Neural progenitor cell (in vitro differentiated cells): Measurements from ENCODE around the gene ENTPD7. TPM values are rescaled to one million over a fixed set of nuclear protein-coding genes. Genes with fewer than 3 reads are reported as not detected.

Source experiments
- DNase-seq: peaks from one replicate; pipeline ENCODE4 v3.0.0-alpha.2; 2016; ENCODE audit warnings: low spot score
- H2AFZ ChIP-seq: fragments of 200-600 bp; sonication (generic); replicated peaks from 2 replicates; pipeline ENCODE4 v1.6.1; 2016; ENCODE audit warnings: antibody characterized with exemption
- H3F3A ChIP-seq: fragments of 200-600 bp; sonication (generic); 2 replicates; pipeline ENCODE4 v1.6.1; 2016; ENCODE audit warnings: antibody characterized with exemption, low read depth
- H3K27ac ChIP-seq: fragments of 200-600 bp; sonication (generic); 2 replicates; pipeline ENCODE4 v1.5.1; 2016; ENCODE audit warnings: mild to moderate bottlenecking
- H3K27me3 ChIP-seq: fragments of 200-600 bp; sonication (generic); 2 replicates; pipeline ENCODE4 v1.6.1; 2016; ENCODE audit warnings: mild to moderate bottlenecking, moderate library complexity
- H3K36me3 ChIP-seq: fragments of 200-600 bp; sonication (generic); 2 replicates; pipeline ENCODE4 v1.5.1; 2016
- H3K4me1 ChIP-seq: fragments of 200-600 bp; sonication (generic); 2 replicates; pipeline ENCODE4 v1.6.1; 2016; ENCODE audit warnings: mixed run types
- H3K4me2 ChIP-seq: fragments of 200-600 bp; sonication (generic); 2 replicates; pipeline ENCODE4 v1.6.1; 2016
- H3K4me3 ChIP-seq: fragments of 200-600 bp; sonication (generic); 2 replicates; pipeline ENCODE4 v1.5.1; 2016
- H3K79me2 ChIP-seq: fragments of 200-600 bp; sonication (generic); 2 replicates; pipeline ENCODE4 v1.6.1; 2016; ENCODE audit warnings: low read depth
- H3K9ac ChIP-seq: fragments of 200-600 bp; sonication (generic); 2 replicates; pipeline ENCODE4 v1.6.1; 2016
- H3K9me3 ChIP-seq: fragments of 200-600 bp; sonication (generic); 2 replicates; pipeline ENCODE4 v1.5.1; 2016; ENCODE audit warnings: low read depth
- H4K20me1 ChIP-seq: fragments of 200-600 bp; sonication (generic); 2 replicates; pipeline ENCODE4 v1.6.1; 2016; ENCODE audit warnings: low read depth
- H3K27ac Mint-ChIP-seq: 3 replicates; pipeline ENCODE4 v1.8.0; 2021; ENCODE audit warnings: mixed read lengths
- H3K27me3 Mint-ChIP-seq: 2 replicates; pipeline ENCODE4 v1.8.0; 2022; ENCODE audit warnings: low read depth, mild to moderate bottlenecking, inconsistent platforms, moderate library complexity, mixed read lengths; ENCODE audit not compliant: insufficient read depth
- H3K36me3 Mint-ChIP-seq: 3 replicates; pipeline ENCODE4 v1.8.0; 2021; ENCODE audit warnings: mixed read lengths
- H3K4me1 Mint-ChIP-seq: 3 replicates; pipeline ENCODE4 v1.8.0; 2021; ENCODE audit warnings: mixed read lengths
- H3K4me3 Mint-ChIP-seq: 3 replicates; pipeline ENCODE4 v1.8.0; 2021; ENCODE audit warnings: mild to moderate bottlenecking, moderate library complexity, mixed read lengths
- H3K9me3 Mint-ChIP-seq: 3 replicates; pipeline ENCODE4 v1.8.0; 2020; ENCODE audit warnings: mixed read lengths
- CTCF ChIP-seq: fragments of 200-600 bp; sonication (generic); IDR thresholded peaks from 2 replicates; pipeline ENCODE4 v1.5.1; 2017; ENCODE audit warnings: antibody characterized with exemption, mild to moderate bottlenecking
- EZH2 ChIP-seq: fragments of 200-600 bp; sonication (generic); IDR thresholded peaks from 2 replicates; pipeline ENCODE4 v1.6.1; 2017; ENCODE audit warnings: antibody characterized with exemption, mild to moderate bottlenecking, moderate library complexity
- EZH2phosphoT487 ChIP-seq: fragments of 200-600 bp; sonication (generic); IDR thresholded peaks from 2 replicates; pipeline ENCODE4 v1.6.1; 2017; ENCODE audit warnings: antibody characterized with exemption
- total RNA-seq: library from RNA; depleted of rRNA; stranded (reverse); fragments of >200 nt; gene quantifications from 2 replicates; pipeline ENCODE4 v1.2.3, GENCODE V29; 2015; ENCODE audit warnings: low replicate concordance

The ENTPD7 gene
- total RNA-seq, 1 donor from 2014 or later, result 7.2 TPM

GRCh38 chr10:99629625-99629978, 29.7 kb upstream of the ENTPD7 start:
- peaks cover 7% of the 10 kb centered on the region for H3K27me3 Mint-ChIP-seq
- TF ChIP-seq CTCF (no peak), EZH2 (no peak), EZH2phosphoT487 (no peak)
- no peaks in the 10 kb centered on the region for H3K4me1 Mint-ChIP-seq

GRCh38 chr10:99630433-99630832, 28.9 kb upstream of the ENTPD7 start:
- H3K27me3 ChIP-seq, result no peaks in the 10 kb centered on the region
- TF ChIP-seq EZH2phosphoT487 (no peak), CTCF (no peak), EZH2 (no peak)
- no peak overlapping the region for H3K27ac Mint-ChIP-seq

More at GRCh38 chr10:99629625-99629978, 29.7 kb upstream of the ENTPD7 start:
- H3K4me3 Mint-ChIP-seq, result no peak overlapping the region
- H3K4me3 ChIP-seq, result no peak overlapping the region
- no peaks in the 10 kb centered on the region for H3K4me1 ChIP-seq
- H3K9ac ChIP-seq, result no peak overlapping the region
- H2AFZ ChIP-seq, result no peak overlapping the region
- H3K27ac Mint-ChIP-seq, result no peak overlapping the region
- no peaks in the 10 kb centered on the region for H3K9me3 ChIP-seq
- no peak for DNase-seq
- H3K79me2 ChIP-seq, result no peaks in the 10 kb centered on the region
- no peaks in the 10 kb centered on the region for H3K9me3 Mint-ChIP-seq
- H3K36me3 ChIP-seq, result no peaks in the 10 kb centered on the region
- H4K20me1 ChIP-seq, result no peaks in the 10 kb centered on the region
- no peaks in the 10 kb centered on the region for H3F3A ChIP-seq
- H3K27me3 ChIP-seq, result no peaks in the 10 kb centered on the region
- H3K4me2 ChIP-seq, result no peak overlapping the region
- no peaks in the 10 kb centered on the region for H3K36me3 Mint-ChIP-seq
- H3K27ac ChIP-seq, result no peak overlapping the region

GRCh38 chr10:99630991-99631390, 28.3 kb upstream of the ENTPD7 start:
- Histone ChIP-seq H3K4me2 (no peak overlapping the region), H3K79me2 (no peaks in the 10 kb centered on the region), H3K9me3 (no peaks in the 10 kb centered on the region), H3K36me3 (no peaks in the 10 kb centered on the region), H3K27me3 (no peaks in the 10 kb centered on the region), H3K4me1 (no peaks in the 10 kb centered on the region), H3K27ac (no peak overlapping the region), H4K20me1 (no peaks in the 10 kb centered on the region), H3K4me3 (no peak overlapping the region), H3F3A (no peaks in the 10 kb centered on the region), H2AFZ (no peak overlapping the region), H3K9ac (no peak overlapping the region)
- Mint-ChIP-seq H3K9me3 (no peaks in the 10 kb centered on the region), H3K27ac (no peak overlapping the region), H3K4me3 (no peak overlapping the region), H3K36me3 (no peaks in the 10 kb centered on the region), H3K4me1 (no peaks in the 10 kb centered on the region), H3K27me3 (peaks cover 3% of the 10 kb centered on the region)
- DNase-seq, result no peak
- TF ChIP-seq EZH2, result no peak
- no peak for TF ChIP-seq EZH2phosphoT487
- TF ChIP-seq CTCF, result no peak

More at GRCh38 chr10:99630433-99630832, 28.9 kb upstream of the ENTPD7 start:
- Histone ChIP-seq H3K27ac (no peak overlapping the region), H3K4me2 (no peak overlapping the region), H3K4me3 (no peak overlapping the region), H3K9me3 (no peaks in the 10 kb centered on the region), H3F3A (no peaks in the 10 kb centered on the region), H3K4me1 (no peaks in the 10 kb centered on the region), H3K36me3 (no peaks in the 10 kb centered on the region), H2AFZ (no peak overlapping the region), H4K20me1 (no peaks in the 10 kb centered on the region), H3K9ac (no peak overlapping the region), H3K79me2 (no peaks in the 10 kb centered on the region)
- peak; percentile 14 for DNase-seq
- no peaks in the 10 kb centered on the region for H3K4me1 Mint-ChIP-seq
- peaks cover 3% of the 10 kb centered on the region for H3K27me3 Mint-ChIP-seq
- no peaks in the 10 kb centered on the region for H3K36me3 Mint-ChIP-seq
- H3K9me3 Mint-ChIP-seq, result no peaks in the 10 kb centered on the region
- H3K4me3 Mint-ChIP-seq, result no peak overlapping the region
